CD4-positive, alpha-beta memory T cell (primary cell): ENCODE measurements around the gene ILDR1. TPM values are rescaled to one million over a fixed set of nuclear protein-coding genes. Genes with fewer than 3 reads are reported as not detected.
A peak's percentile ranks its signal among the peaks of the same experiment; 100 is the strongest.

ENCODE experiments used
- CTCF ChIA-PET: fragments of 350-600 bp; sonication (Branson Sonifier 250); formaldehyde crosslinking; loops from one replicate; lab custom pipeline; 2021; ENCODE audit warnings: inconsistent platforms; ENCODE audit not compliant: partially characterized antibody; lab: Charles Lee
- POLR2A ChIA-PET: fragments of 350-600 bp; sonication (Branson Sonifier 250); formaldehyde crosslinking; loops from one replicate; lab custom pipeline; 2021; ENCODE audit not compliant: partially characterized antibody; lab: Charles Lee
- DNase-seq, 5 donors: peaks; one replicate each; pipeline versions ENCODE4 v3.0.0 to v3.0.0-alpha.2; 2020 to 2022; ENCODE audit warnings: mixed read lengths in 1 of 5
- H3K27ac ChIP-seq: one replicate; pipeline ENCODE4 v1.7.0; 2013; ENCODE audit warnings: low read depth, low read length
- H3K27me3 ChIP-seq: 2 replicates; pipeline ENCODE4 v1.7.0; 2013; ENCODE audit warnings: mild to moderate bottlenecking, low read length, moderate library complexity; ENCODE audit not compliant: insufficient read depth
- H3K36me3 ChIP-seq: 2 replicates; pipeline ENCODE4 v1.7.0; 2013; ENCODE audit warnings: mild to moderate bottlenecking, low read length, moderate library complexity; ENCODE audit not compliant: insufficient read depth
- H3K4me1 ChIP-seq: 2 replicates; pipeline ENCODE4 v1.7.0; 2013; ENCODE audit warnings: mild to moderate bottlenecking, low read length, moderate library complexity; ENCODE audit not compliant: insufficient read depth
- H3K4me3 ChIP-seq, 2 donors: one replicate each; pipeline ENCODE4 v1.7.0; 2013; ENCODE audit warnings: low read length in 2 of 2, mild to moderate bottlenecking in 1 of 2
- H3K9me3 ChIP-seq, 2 donors: one replicate each; pipeline ENCODE4 v1.7.0; 2013; ENCODE audit warnings: low read length in 2 of 2, control low read depth in 1 of 2; ENCODE audit not compliant: control insufficient read depth in 1 of 2
- H3K27ac Mint-ChIP-seq, 7 donors: one replicate each; pipeline ENCODE4 v1.8.0; 2020 to 2021; ENCODE audit warnings: mixed read lengths in 7 of 7, mild to moderate bottlenecking in 6 of 7, inconsistent platforms in 3 of 7, moderate library complexity in 3 of 7
- H3K27me3 Mint-ChIP-seq, 2 donors: one replicate each; pipeline ENCODE4 v1.8.0; 2020 to 2021; ENCODE audit warnings: mixed read lengths in 2 of 2
- H3K36me3 Mint-ChIP-seq, 2 donors: one replicate each; pipeline ENCODE4 v1.8.0; 2020 to 2021; ENCODE audit warnings: mixed read lengths in 2 of 2, inconsistent platforms in 1 of 2, mild to moderate bottlenecking in 1 of 2
- H3K4me1 Mint-ChIP-seq, 4 donors: one replicate each; pipeline ENCODE4 v1.8.0; 2020 to 2021; ENCODE audit warnings: mixed read lengths in 4 of 4, mild to moderate bottlenecking in 1 of 4
- H3K4me3 Mint-ChIP-seq, 8 donors: one replicate each; pipeline ENCODE4 v1.8.0; 2020 to 2021; ENCODE audit warnings: mixed read lengths in 8 of 8, mild to moderate bottlenecking in 7 of 8, moderate library complexity in 6 of 8, inconsistent platforms in 3 of 8
- H3K9me3 Mint-ChIP-seq, 8 donors: one replicate each; pipeline ENCODE4 v1.8.0; 2020 to 2021; ENCODE audit warnings: mixed read lengths in 8 of 8, mild to moderate bottlenecking in 5 of 8, inconsistent platforms in 3 of 8, moderate library complexity in 1 of 8
- intact Hi-C: fragments of 100-400 bp; cut with micrococcal nuclease; formaldehyde crosslinking; loops from one replicate; pipeline ENCODE4 v1.15.1; 2023
- polyA plus RNA-seq, 2 donors: library from polyadenylated mRNA; unstranded; fragments of 300-500 nt; fragmentation: Illumina TruSeq; gene quantifications; one replicate each; pipeline ENCODE4 v1.2.3, GENCODE V29; 2021
- total RNA-seq, 2 experiments: library from RNA; stranded (reverse); gene quantifications; one replicate each; pipeline ENCODE4 v1.2.3, GENCODE V29; 2021

Gene ILDR1
- total and polyA plus RNA-seq, 4 experiments from 2014 or later, result not detected

- no peak for DNase-seq
- ChIA-PET CTCF (no interaction called here), POLR2A (no interaction called here)
- Histone ChIP-seq H3K9me3 (no peaks in the 10 kb centered on the region), H3K4me3 (no peak overlapping the region), H3K4me1 (no peaks in the 10 kb centered on the region), H3K36me3 (no peaks in the 10 kb centered on the region), H3K27me3 (peaks cover 5% of the 10 kb centered on the region), H3K27ac (no peak overlapping the region)
- Mint-ChIP-seq H3K4me3 (no peak overlapping the region), H3K9me3 (peaks cover 0 to 4% (median 0%) of the 10 kb centered on the region in 8 donors), H3K4me1 (peaks cover 0 to 6% (median 4%) of the 10 kb centered on the region in 4 donors), H3K27me3 (peaks cover 8 to 30% of the 10 kb centered on the region in 2 donors), H3K36me3 (no peaks in the 10 kb centered on the region), H3K27ac (no peak overlapping the region)
- intact Hi-C loops, result no loop called here
Measured at GRCh38 chr3:122001892-122002291, 20.2 kb downstream of the ILDR1 start.

DNA sequence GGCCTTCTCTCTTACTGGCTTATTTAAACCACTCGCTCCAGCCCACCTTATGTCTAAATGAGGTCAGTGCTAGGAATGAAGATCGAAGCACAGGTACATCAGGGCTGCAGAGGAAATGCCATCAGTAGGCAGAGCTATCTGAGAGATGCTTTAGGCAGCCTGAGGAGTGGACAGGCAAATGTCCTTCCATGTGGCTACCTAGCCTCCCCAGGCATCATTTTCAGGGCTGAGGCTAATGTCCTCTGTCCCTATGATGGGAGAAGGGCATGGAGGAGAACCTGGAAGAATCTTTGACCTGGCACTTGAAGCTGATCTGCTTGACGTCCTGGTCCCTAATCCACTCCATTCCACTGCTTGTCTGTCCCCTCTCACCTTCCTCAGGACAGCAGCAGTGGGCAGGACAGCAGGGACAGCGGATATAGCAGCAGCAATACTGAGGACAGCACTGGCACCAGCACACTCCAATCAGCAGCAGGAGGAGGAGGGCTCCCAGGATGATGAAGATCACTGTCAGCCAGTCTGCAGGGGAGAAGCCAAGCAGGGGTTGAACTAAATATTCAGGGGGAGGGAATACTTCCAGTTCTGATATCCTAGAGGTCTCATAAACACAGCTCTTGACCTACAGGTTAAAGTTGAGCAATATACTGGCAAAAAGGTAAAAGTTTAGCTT lies 21.0 kb downstream of the ILDR1 start:
- Histone ChIP-seq H3K9me3 (no peaks in the 10 kb centered on the region), H3K27me3 (peaks cover 5% of the 10 kb centered on the region), H3K27ac (no peak overlapping the region), H3K4me3 (no peak overlapping the region), H3K36me3 (no peaks in the 10 kb centered on the region), H3K4me1 (no peaks in the 10 kb centered on the region)
- no peak overlapping the region for H3K27ac Mint-ChIP-seq
- ChIA-PET POLR2A (no interaction called here), CTCF (interaction anchor here (0.6 to 0.7 kb wide), 2 partner anchors 19 to 1553 kb away, joined by 3 read pairs; no protein-coding TSS in a partner anchor)
- no peak overlapping the region for H3K4me3 Mint-ChIP-seq
- no peaks in the 10 kb centered on the region for H3K36me3 Mint-ChIP-seq
- H3K9me3 Mint-ChIP-seq, result peaks cover 0 to 4% (median 0%) of the 10 kb centered on the region in 8 donors
- no peak for DNase-seq
- peaks cover 8 to 30% of the 10 kb centered on the region in 2 donors for H3K27me3 Mint-ChIP-seq
- intact Hi-C loops, result no loop called here
- peaks cover 3 to 6% (median 4%) of the 10 kb centered on the region in 4 donors for H3K4me1 Mint-ChIP-seq

DNA sequence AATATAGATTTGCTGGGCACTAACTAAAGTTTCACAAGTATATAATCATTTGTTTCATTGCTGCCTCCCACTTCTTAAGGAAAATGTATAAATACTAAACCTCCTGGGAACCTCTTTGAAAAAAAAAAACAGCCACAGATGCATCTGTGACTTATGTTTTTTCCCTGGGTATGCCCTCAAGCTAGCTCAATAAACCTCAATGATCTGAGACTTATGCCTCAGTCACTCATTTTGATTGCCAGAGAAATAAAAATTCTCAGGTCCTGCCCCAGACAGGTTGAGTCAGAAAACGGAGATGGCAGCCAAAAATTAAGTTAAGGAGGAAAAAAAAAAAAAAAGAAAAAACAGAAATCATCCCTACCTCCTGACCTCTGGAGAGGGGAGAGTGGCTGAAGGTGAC lies 22.1 kb downstream of the ILDR1 start:
- Mint-ChIP-seq H3K36me3 (no peaks in the 10 kb centered on the region), H3K9me3 (peaks cover 0 to 4% (median 0%) of the 10 kb centered on the region in 8 donors), H3K4me1 (peaks cover 5 to 13% (median 8%) of the 10 kb centered on the region in 4 donors), H3K4me3 (no peak overlapping the region), H3K27me3 (peaks cover 8 to 24% of the 10 kb centered on the region in 2 donors), H3K27ac (no peak overlapping the region)
- ChIA-PET POLR2A (no interaction called here), CTCF (no interaction called here)
- Histone ChIP-seq H3K9me3 (no peaks in the 10 kb centered on the region), H3K4me1 (no peaks in the 10 kb centered on the region), H3K4me3 (no peak overlapping the region), H3K27me3 (peaks cover 5% of the 10 kb centered on the region), H3K27ac (no peak overlapping the region), H3K36me3 (no peaks in the 10 kb centered on the region)
- intact Hi-C loops, result no loop called here
- DNase-seq, result no peak

- peaks cover 0 to 4% (median 0%) of the 10 kb centered on the region in 8 donors for H3K9me3 Mint-ChIP-seq
- Histone ChIP-seq H3K36me3 (no peaks in the 10 kb centered on the region), H3K9me3 (no peaks in the 10 kb centered on the region), H3K27ac (no peak overlapping the region), H3K4me3 (no peak overlapping the region), H3K4me1 (no peaks in the 10 kb centered on the region), H3K27me3 (peaks cover 5% of the 10 kb centered on the region)
- ChIA-PET CTCF (interaction anchor here (3.7 kb wide), 1 partner anchor 452 kb away, joined by 18 read pairs; the partner anchor contains the start of gene POLQ), POLR2A (no interaction called here)
- DNase-seq, result no peak
- no peak overlapping the region for H3K27ac Mint-ChIP-seq
- no peaks in the 10 kb centered on the region for H3K36me3 Mint-ChIP-seq
- H3K27me3 Mint-ChIP-seq, result peaks cover 8 to 17% of the 10 kb centered on the region in 2 donors
- no peak overlapping the region for H3K4me3 Mint-ChIP-seq
- H3K4me1 Mint-ChIP-seq, result peaks cover 5 to 8% (median 7%) of the 10 kb centered on the region in 4 donors
- intact Hi-C loops, result no loop called here
Measured at GRCh38 chr3:121998611-121999473, 23.2 kb downstream of the ILDR1 start.

- ChIA-PET POLR2A (no interaction called here), CTCF (interaction anchor here (3.7 kb wide), 1 partner anchor 452 kb away, joined by 18 read pairs; the partner anchor contains the start of gene POLQ)
- no peak for DNase-seq
- H3K36me3 Mint-ChIP-seq, result no peaks in the 10 kb centered on the region
- H3K27me3 Mint-ChIP-seq, result peaks cover 5 to 11% of the 10 kb centered on the region in 2 donors
- H3K4me1 Mint-ChIP-seq, result peaks cover 5 to 7% (median 7%) of the 10 kb centered on the region in 4 donors
- no peaks in the 10 kb centered on the region for H3K9me3 ChIP-seq
- no peak overlapping the region for H3K4me3 Mint-ChIP-seq
- peaks cover 0 to 2% (median 0%) of the 10 kb centered on the region in 8 donors for H3K9me3 Mint-ChIP-seq
- no peak overlapping the region for H3K27ac ChIP-seq
- no peaks in the 10 kb centered on the region for H3K4me1 ChIP-seq
- H3K27ac Mint-ChIP-seq, result no peak overlapping the region
- H3K36me3 ChIP-seq, result no peaks in the 10 kb centered on the region
- peaks cover 5% of the 10 kb centered on the region for H3K27me3 ChIP-seq
- H3K4me3 ChIP-seq, result no peak overlapping the region
- intact Hi-C loops, result no loop called here
Measured at GRCh38 chr3:121998030-121998580, 23.9 kb downstream of the ILDR1 start.

DNA sequence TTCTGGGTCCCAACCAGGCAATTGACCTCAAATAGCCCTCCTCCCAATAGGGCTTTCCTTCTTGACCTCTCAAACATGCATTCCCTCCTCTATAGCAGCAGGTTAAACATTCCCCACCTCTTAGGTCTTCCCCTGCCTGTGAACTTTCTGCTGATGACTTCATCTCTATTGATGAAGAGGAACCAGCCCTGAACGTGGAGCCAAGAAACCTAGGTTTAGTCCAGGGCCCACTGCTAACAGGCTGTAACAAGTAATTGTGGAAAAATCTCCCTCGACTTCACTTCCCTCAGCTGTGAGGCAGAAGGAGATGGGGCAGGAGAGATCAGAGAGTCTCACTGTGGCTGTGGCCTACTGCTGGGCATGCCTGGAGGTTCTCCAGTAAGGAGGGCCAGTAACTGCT lies 24.7 kb downstream of the ILDR1 start:
- no peak overlapping the region for H3K27ac ChIP-seq
- Mint-ChIP-seq H3K9me3 (peaks cover 0 to 2% (median 0%) of the 10 kb centered on the region in 8 donors), H3K36me3 (no peaks in the 10 kb centered on the region), H3K27me3 (peaks cover 2 to 6% of the 10 kb centered on the region in 2 donors), H3K4me1 (peaks cover 5 to 7% (median 7%) of the 10 kb centered on the region in 4 donors), H3K27ac (peak overlapping the region in 1 of 7 donors; percentile 44), H3K4me3 (no peak overlapping the region)
- no peak for DNase-seq
- intact Hi-C loops, result no loop called here
- CTCF ChIA-PET, result interaction anchor here (3.7 kb wide), 1 partner anchor 451 kb away, joined by 18 read pairs; the partner anchor contains the start of gene POLQ
- no peaks in the 10 kb centered on the region for H3K4me1 ChIP-seq
- POLR2A ChIA-PET, result no interaction called here
- H3K9me3 ChIP-seq, result no peaks in the 10 kb centered on the region
- H3K4me3 ChIP-seq, result no peak overlapping the region
- no peaks in the 10 kb centered on the region for H3K36me3 ChIP-seq
- H3K27me3 ChIP-seq, result peaks cover 3% of the 10 kb centered on the region
